Trophoblast cell (in vitro differentiated cells and primary cell): ENCODE measurements around the gene AP1S1.
A peak's percentile ranks its signal among the peaks of the same experiment; 100 is the strongest.

Experiments
- DNase-seq, 2 donors: peaks; one replicate each; pipeline ENCODE4 v3.0.0-alpha.2; 2016
- H2AFZ ChIP-seq: 2 replicates; pipeline ENCODE4 v1.6.1; 2013; ENCODE audit warnings: low read length, moderate library complexity, mild to moderate bottlenecking; ENCODE audit not compliant: insufficient read depth, poor library complexity
- H2AK5ac ChIP-seq: 2 replicates; pipeline ENCODE4 v1.6.1; 2013; ENCODE audit warnings: mild to moderate bottlenecking, low read length
- H2BK120ac ChIP-seq: 2 replicates; pipeline ENCODE4 v1.6.1; 2013; ENCODE audit warnings: low read length, mild to moderate bottlenecking, moderate library complexity; ENCODE audit not compliant: insufficient read depth, poor library complexity
- H2BK12ac ChIP-seq: 2 replicates; pipeline ENCODE4 v1.6.1; 2013; ENCODE audit warnings: mild to moderate bottlenecking, low read length, moderate library complexity
- H2BK5ac ChIP-seq: 2 replicates; pipeline ENCODE4 v1.6.1; 2013; ENCODE audit warnings: low read length, low read depth, moderate library complexity, mild to moderate bottlenecking; ENCODE audit not compliant: poor library complexity
- H3K14ac ChIP-seq: 2 replicates; pipeline ENCODE4 v1.6.1; 2013; ENCODE audit warnings: mild to moderate bottlenecking, low read length
- H3K18ac ChIP-seq: 2 replicates; pipeline ENCODE4 v1.6.1; 2013; ENCODE audit warnings: mild to moderate bottlenecking, low read length
- H3K23ac ChIP-seq: 2 replicates; pipeline ENCODE4 v1.6.1; 2013; ENCODE audit warnings: low read length
- H3K27ac ChIP-seq: 2 replicates; pipeline ENCODE4 v1.5.1; 2013; ENCODE audit warnings: low read depth, mild to moderate bottlenecking, inconsistent platforms, low read length, moderate library complexity
- H3K27me3 ChIP-seq: 2 replicates; pipeline ENCODE4 v1.6.1; 2013; ENCODE audit warnings: inconsistent platforms, mild to moderate bottlenecking, low read length, moderate library complexity; ENCODE audit not compliant: insufficient read depth
- H3K36me3 ChIP-seq, 2 experiments: 1 replicate in 1 of 2; 2 replicates in 1 of 2; pipeline ENCODE4 v1.6.1; 2013; ENCODE audit warnings: low read length in 2 of 2, mild to moderate bottlenecking in 2 of 2, moderate library complexity in 1 of 2; ENCODE audit not compliant: insufficient read depth in 2 of 2, control insufficient read depth in 1 of 2
- H3K4ac ChIP-seq: 2 replicates; pipeline ENCODE4 v1.6.1; 2013; ENCODE audit warnings: low read depth, mild to moderate bottlenecking, low read length, moderate library complexity
- H3K4me1 ChIP-seq, 2 experiments: 1 replicate in 1 of 2; 2 replicates in 1 of 2; pipeline ENCODE4 v1.6.1; 2013; ENCODE audit warnings: low read length in 2 of 2, mild to moderate bottlenecking in 2 of 2, moderate library complexity in 1 of 2; ENCODE audit not compliant: insufficient read depth in 2 of 2, control insufficient read depth in 1 of 2
- H3K4me2 ChIP-seq: 2 replicates; pipeline ENCODE4 v1.6.1; 2013; ENCODE audit warnings: inconsistent platforms, mild to moderate bottlenecking, low read length, moderate library complexity
- H3K4me3 ChIP-seq: 2 replicates; pipeline ENCODE4 v1.5.1; 2013; ENCODE audit warnings: mild to moderate bottlenecking, low read depth, low read length, inconsistent platforms
- H3K79me1 ChIP-seq: one replicate; pipeline ENCODE4 v1.6.1; 2013; ENCODE audit warnings: low read length
- H3K79me2 ChIP-seq: 2 replicates; pipeline ENCODE4 v1.6.1; 2013; ENCODE audit warnings: low read length, mild to moderate bottlenecking; ENCODE audit not compliant: control insufficient read depth, insufficient read depth, poor library complexity
- H3K9ac ChIP-seq: 2 replicates; pipeline ENCODE4 v1.6.1; 2013; ENCODE audit warnings: mild to moderate bottlenecking, low read length
- H3K9me3 ChIP-seq: 2 replicates; pipeline ENCODE4 v1.6.1; 2013; ENCODE audit warnings: low read depth, mild to moderate bottlenecking, control low read depth, inconsistent platforms, low read length; ENCODE audit not compliant: insufficient read depth
- H4K12ac ChIP-seq: 2 replicates; pipeline ENCODE4 v1.6.1; 2013; ENCODE audit warnings: low read depth, mild to moderate bottlenecking, low read length, moderate library complexity
- H4K8ac ChIP-seq: 2 replicates; pipeline ENCODE4 v1.6.1; 2013; ENCODE audit warnings: low read depth, mild to moderate bottlenecking, low read length, moderate library complexity
- H4K91ac ChIP-seq: one replicate; pipeline ENCODE4 v1.6.1; 2013; ENCODE audit warnings: low read depth, mild to moderate bottlenecking, low read length, moderate library complexity
- WGBS: extraction: QIAGEN DNeasy Blood & Tissue Kit; methylation state at CpG from one replicate; pipeline ENCODE4 v1.1.7; 2013; ENCODE audit warnings: missing lambda C conversion rate; ENCODE audit not compliant: insufficient read length, insufficient coverage; ENCODE audit errors: extremely low coverage; 5-methylcytosine and 5-hydroxymethylcytosine counted together

Gene AP1S1

DNA sequence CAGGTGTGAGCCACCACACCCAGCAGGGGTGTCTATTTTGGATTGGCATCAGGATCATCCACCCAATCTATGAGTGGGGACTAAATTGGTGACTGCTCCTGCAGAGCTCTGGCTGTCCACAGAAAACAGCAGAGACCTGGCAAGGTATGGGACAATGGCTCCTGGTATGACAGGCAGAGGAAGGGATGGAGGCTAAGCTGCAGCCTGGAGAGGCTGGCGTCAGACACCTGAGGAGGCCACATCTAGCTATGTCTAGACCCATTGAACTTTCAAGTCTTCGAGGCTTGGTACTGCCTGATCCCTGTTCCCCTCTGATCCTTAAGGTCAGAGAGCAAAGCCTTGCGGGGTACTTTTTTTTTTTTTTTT lies 30.6 kb upstream of the AP1S1 start:
- peaks cover 4% of the 10 kb centered on the region for H3K9me3 ChIP-seq
- peak overlapping the region; percentile 74 for H2BK5ac ChIP-seq
- peak in 1 of 2 donors; percentile 51 for DNase-seq
- peaks cover 9% of the 10 kb centered on the region for H3K79me2 ChIP-seq
- no peak overlapping the region for H4K12ac ChIP-seq
- H3K4me3 ChIP-seq, result no peak overlapping the region
- H4K91ac ChIP-seq, result peak overlapping the region; percentile 94
- peaks cover 43 to 60% of the 10 kb centered on the region in 2 experiments for H3K4me1 ChIP-seq
- no peaks in the 10 kb centered on the region for H3K36me3 ChIP-seq
- peak overlapping the region; percentile 39 for H3K14ac ChIP-seq
- peak overlapping the region; percentile 5 for H4K8ac ChIP-seq
- H2BK12ac ChIP-seq, result peak overlapping the region; percentile 81
- no peaks in the 10 kb centered on the region for H3K27me3 ChIP-seq
- no peak overlapping the region for H2AFZ ChIP-seq
- H3K4ac ChIP-seq, result no peak overlapping the region
- no peak overlapping the region for H3K4me2 ChIP-seq
- H3K9ac ChIP-seq, result no peak overlapping the region
- no peak overlapping the region for H3K18ac ChIP-seq
- peak overlapping the region; percentile 84 for H2BK120ac ChIP-seq
- H3K23ac ChIP-seq, result no peak overlapping the region
- H3K79me1 ChIP-seq, result peaks cover 55% of the 10 kb centered on the region
- no CpG with 5 or more reads among the region's 3 CpGs for WGBS
- no peak overlapping the region for H3K27ac ChIP-seq
- peak overlapping the region; percentile 6 for H2AK5ac ChIP-seq

DNA sequence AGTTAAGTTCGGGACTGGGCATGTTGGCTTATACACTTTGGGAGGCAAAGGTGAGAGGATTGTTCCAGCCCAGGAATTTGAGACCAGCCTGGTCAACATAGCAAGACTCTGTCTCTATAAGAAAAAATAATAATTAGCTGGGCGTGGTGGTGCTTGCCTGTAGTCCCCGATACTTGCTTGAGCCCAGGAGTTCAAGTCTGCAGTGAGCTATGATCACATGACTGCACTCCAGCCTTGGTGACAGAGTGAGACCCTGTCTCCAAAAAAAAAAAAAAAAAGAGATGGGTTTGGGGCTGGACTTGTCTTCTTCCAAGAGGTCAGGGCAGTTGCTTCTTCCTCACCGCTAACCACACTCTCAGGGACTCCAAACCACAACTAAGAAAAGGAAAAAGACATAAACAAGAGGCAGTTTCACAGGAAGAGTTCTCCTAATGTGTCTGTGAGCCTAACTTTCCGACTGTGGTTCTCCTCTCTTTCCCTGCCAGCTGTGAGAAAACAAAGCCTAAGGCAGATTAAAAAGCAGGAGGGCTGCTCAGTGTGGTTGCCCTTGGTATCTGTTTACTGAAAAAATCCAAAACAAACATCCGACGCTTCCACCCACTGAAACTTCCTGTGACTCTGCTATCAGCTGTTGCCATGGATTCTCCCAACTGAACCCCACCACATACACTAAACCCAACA lies 29.8 kb upstream of the AP1S1 start:
- WGBS, result no CpG with 5 or more reads among the region's 7 CpGs
- H2AFZ ChIP-seq, result peak overlapping the region; percentile 8
- no peaks in the 10 kb centered on the region for H3K36me3 ChIP-seq
- H3K18ac ChIP-seq, result peak overlapping the region; percentile 35
- peak overlapping the region; percentile 89 for H2BK120ac ChIP-seq
- H3K14ac ChIP-seq, result peak overlapping the region; percentile 69
- peak overlapping the region; percentile 91 for H4K91ac ChIP-seq
- peaks cover 9% of the 10 kb centered on the region for H3K79me2 ChIP-seq
- peak overlapping the region; percentile 81 for H3K27ac ChIP-seq
- H2AK5ac ChIP-seq, result peak overlapping the region; percentile 59
- no peak overlapping the region for H3K23ac ChIP-seq
- peaks cover 41 to 60% of the 10 kb centered on the region in 2 experiments for H3K4me1 ChIP-seq
- peaks cover 51% of the 10 kb centered on the region for H3K79me1 ChIP-seq
- no peak overlapping the region for H3K4me3 ChIP-seq
- peaks cover 4% of the 10 kb centered on the region for H3K9me3 ChIP-seq
- H3K4me2 ChIP-seq, result no peak overlapping the region
- peak overlapping the region; percentile 38 for H3K4ac ChIP-seq
- H3K27me3 ChIP-seq, result no peaks in the 10 kb centered on the region
- peak overlapping the region; percentile 51 for H4K8ac ChIP-seq
- H2BK12ac ChIP-seq, result peak overlapping the region; percentile 78
- no peak overlapping the region for H4K12ac ChIP-seq
- peak overlapping the region; percentile 75 for H2BK5ac ChIP-seq
- peak; percentile 72 to 89 for DNase-seq
- H3K9ac ChIP-seq, result no peak overlapping the region

DNA sequence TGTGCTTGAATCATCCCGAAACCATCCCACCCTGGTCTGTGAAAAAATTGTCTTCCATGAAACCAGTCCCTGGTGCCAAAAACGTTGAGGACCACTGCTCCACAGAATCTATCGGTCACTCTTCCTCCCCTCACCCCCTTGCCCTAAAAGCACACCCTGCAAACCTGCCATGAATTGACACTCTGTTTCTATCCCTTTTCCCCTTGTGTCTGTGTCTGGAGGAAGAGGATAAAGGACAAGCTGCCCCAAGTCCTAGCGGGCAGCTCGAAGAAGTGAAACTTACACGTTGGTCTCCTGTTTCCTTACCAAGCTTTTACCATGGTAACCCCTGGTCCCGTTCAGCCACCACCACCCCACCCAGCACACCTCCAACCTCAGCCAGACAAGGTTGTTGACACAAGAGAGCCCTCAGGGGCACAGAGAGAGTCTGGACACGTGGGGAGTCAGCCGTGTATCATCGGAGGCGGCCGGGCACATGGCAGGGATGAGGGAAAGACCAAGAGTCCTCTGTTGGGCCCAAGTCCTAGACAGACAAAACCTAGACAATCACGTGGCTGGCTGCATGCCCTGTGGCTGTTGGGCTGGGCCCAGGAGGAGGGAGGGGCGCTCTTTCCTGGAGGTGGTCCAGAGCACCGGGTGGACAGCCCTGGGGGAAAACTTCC lies 28.2 kb upstream of the AP1S1 start:
- Histone ChIP-seq H3K27me3 (no peaks in the 10 kb centered on the region), H2BK12ac (peak overlapping the region; percentile 16), H2AK5ac (no peak overlapping the region), H3K4ac (no peak overlapping the region), H4K8ac (peak overlapping the region; percentile 21), H3K9ac (peak overlapping the region; percentile 16), H3K4me3 (no peak overlapping the region), H3K79me1 (peaks cover 50% of the 10 kb centered on the region), H2BK120ac (peak overlapping the region; percentile 27), H3K36me3 (peaks cover 7 to 9% of the 10 kb centered on the region in 2 experiments), H3K27ac (peak overlapping the region; percentile 49), H2BK5ac (peak overlapping the region; percentile 47), H3K4me1 (peaks cover 41 to 56% of the 10 kb centered on the region in 2 experiments), H4K91ac (peak overlapping the region; percentile 86), H3K18ac (peak overlapping the region; percentile 15), H4K12ac (no peak overlapping the region), H2AFZ (peak overlapping the region; percentile 6), H3K14ac (peak overlapping the region; percentile 10), H3K4me2 (peak overlapping the region; percentile 51), H3K79me2 (peaks cover 9% of the 10 kb centered on the region), H3K23ac (no peak overlapping the region), H3K9me3 (peaks cover 4% of the 10 kb centered on the region)
- no CpG with 5 or more reads among the region's 15 CpGs for WGBS
- DNase-seq, result peak; percentile 94

GRCh38 chr7:101126651-101127459 lies 27.4 kb upstream of the AP1S1 start, which contains the start of gene SERPINE1:
SERPINE1 (plus strand) TSS chr7:101127104; CDS start chr7:101128394, 1,290 bp downstream.
- no CpG with 5 or more reads among the region's 22 CpGs for WGBS
- H3K9me3 ChIP-seq, result peaks cover 4% of the 10 kb centered on the region

More at GRCh38 chr7:101126651-101127459, 27.4 kb upstream of the AP1S1 start, which contains the start of gene SERPINE1:
- Histone ChIP-seq H3K4ac (no peak within 1 kb of the TSS), H3K9ac (peak within 1 kb of the TSS; percentile 16), H2BK120ac (peak within 1 kb of the TSS; percentile 47), H2AK5ac (no peak within 1 kb of the TSS), H3K79me2 (peaks cover 9% of the 10 kb centered on the region), H2BK12ac (peak within 1 kb of the TSS; percentile 78), H3K27me3 (no peaks in the 10 kb centered on the region), H3K14ac (peak within 1 kb of the TSS; percentile 10), H4K91ac (peak within 1 kb of the TSS; percentile 86), H4K8ac (peak within 1 kb of the TSS; percentile 75), H3K4me2 (peak within 1 kb of the TSS; percentile 51), H3K4me3 (peak within 1 kb of the TSS; percentile 53), H3K4me1 (peaks cover 37 to 52% of the 10 kb centered on the region in 2 experiments), H2BK5ac (peak within 1 kb of the TSS; percentile 47), H3K79me1 (peaks cover 42% of the 10 kb centered on the region), H4K12ac (no peak within 1 kb of the TSS), H3K36me3 (peaks cover 9 to 10% of the 10 kb centered on the region in 2 experiments), H2AFZ (peak within 1 kb of the TSS; percentile 6), H3K23ac (no peak within 1 kb of the TSS), H3K27ac (peak within 1 kb of the TSS; percentile 49), H3K18ac (peak within 1 kb of the TSS; percentile 91)
- DNase-seq, result peak; percentile 92 to 95
